Right forelimb (tissue), 1 donor: ENCODE data around the gene PKP1.
A peak's percentile ranks its signal among the peaks of the same experiment; 100 is the strongest.

Experiments used
- DNase-seq: peaks from one replicate; pipeline ENCODE4 v3.0.0-alpha.2; 2018

The PKP1 gene

DNA sequence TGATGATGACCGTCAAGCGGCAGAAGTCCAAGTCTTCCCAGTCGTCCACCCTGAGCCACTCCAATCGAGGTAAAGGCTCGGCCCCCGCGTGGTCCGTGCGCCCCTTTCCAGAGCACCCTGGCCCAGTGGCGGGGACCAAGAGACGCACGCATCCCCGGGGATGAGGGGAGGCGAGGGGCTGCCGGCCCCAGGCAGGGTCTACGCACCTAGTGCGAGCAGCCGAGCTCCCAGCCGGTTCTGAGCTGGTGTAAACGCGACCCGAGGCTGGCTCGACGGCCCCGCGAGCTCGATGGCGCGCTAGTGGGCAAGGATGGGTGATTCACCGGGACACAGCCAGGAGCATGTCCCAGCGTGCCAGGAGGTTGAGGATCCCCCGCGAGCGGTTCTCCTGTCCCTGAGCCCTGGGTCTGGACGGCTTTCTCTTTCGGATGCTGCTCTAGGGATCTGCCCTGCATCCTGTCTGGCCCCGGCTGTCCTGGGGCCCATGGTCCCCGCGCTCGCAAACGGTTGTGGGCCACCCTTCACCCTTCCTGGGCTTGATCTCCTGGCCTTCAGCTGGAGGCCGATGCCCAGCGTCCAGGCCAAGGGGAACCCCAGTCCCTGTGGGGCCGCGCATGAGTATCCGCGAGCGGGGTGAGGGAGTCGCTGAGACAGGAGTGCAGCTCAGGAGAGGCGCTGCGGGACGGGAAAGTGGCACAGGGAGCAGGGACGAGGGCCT, 689 bp downstream of the PKP1 start:
- no peak for DNase-seq

DNA sequence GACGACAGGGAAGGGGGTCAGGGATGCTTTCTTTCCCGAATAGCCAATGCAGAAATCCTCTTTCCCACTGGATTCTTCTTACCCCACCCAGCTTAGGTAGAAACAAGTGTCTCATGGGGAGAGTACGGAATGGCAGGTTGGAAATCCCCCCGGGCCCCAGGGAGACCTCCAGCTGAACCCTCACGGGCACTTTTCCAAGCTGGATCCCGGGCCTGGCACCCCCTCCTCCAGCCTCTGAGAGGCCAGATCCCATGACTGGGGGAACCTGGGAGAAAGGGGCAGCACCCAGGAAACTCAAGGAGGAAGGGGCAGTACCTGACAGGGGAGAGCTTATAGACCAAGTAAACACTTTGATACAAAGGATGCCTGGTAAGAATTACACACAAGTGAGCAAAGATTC, 1.3 kb downstream of the PKP1 start:
- no peak for DNase-seq

DNA sequence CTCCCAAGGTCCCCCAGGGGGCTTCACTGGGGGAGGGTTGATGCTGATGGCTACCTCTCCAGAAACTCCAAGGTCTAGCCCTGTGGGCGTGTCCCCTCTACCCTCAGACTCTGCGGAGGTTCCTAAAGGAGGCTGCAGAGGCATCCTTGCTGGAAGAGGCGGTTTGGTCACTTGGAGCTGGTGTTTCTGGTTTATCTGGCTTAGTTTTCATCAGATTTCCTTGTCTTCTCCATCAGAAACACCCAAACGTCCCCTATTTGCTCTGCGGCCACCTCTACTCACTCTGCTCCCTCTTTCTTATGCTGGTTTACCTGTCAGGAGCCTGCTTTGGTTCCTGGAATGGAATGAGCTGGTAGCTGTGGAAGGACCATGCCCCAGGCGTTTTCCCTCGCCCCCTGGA, 2.5 kb downstream of the PKP1 start:
- no peak for DNase-seq

DNA sequence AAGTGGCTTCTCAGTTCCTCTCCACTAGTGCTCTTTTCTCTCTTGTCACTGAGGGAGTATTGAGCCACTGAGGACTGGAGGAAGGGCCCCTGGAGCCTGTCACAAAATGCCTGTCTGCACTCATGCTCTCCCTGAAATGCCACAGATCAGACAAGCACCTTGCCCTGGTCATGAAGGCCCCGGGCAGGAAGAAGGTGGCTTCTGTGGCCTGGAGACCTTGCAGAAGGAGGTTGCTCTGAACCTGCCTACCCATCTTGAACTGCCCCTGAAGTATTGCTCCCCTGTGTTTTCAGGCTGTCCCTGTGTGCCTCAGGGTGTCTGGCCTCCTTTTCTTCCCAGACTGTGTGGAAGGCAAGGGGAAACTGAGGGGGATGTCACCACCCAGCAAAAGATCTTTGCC, 3.1 kb downstream of the PKP1 start:
- no peak for DNase-seq

DNA sequence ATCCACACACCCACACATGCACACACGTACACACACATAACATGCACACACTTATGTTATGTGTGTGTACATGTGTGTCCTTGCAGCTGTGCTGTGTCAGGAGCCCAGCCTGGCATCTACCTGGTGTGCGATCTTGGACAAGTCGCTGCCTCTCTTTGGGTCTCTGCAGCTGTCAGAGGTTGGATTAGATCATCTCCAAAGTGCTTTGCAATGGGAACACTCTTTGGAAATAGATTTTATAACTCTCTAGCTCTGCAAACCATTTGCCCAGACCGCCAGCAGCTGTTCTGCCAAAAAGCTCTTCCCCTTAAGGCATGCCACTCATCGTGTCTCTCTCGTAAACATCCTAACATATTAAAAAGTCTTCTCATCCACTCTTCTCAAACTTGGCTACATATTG, 4.7 kb downstream of the PKP1 start:
- no peak for DNase-seq

DNA sequence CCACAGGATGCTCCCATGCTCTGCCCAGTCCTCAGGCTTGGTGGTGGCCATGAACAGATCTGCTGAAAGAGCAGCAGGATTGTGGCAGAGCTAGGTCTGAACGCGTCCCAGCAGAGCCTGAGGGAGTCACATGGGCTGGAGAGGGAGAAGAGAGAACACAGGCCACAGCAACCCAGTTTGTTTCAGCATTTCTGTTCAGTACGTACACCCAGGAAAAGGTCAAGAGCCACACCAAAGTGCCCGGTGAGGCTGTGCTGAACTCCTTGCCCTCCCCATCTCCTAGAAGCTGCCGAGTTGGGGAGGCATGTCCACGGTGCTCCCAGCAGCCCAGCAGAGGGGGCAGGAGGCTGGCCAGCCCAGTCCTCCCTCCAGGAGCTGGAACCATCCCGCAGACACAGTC, 5.5 kb downstream of the PKP1 start:
- no peak for DNase-seq

DNA sequence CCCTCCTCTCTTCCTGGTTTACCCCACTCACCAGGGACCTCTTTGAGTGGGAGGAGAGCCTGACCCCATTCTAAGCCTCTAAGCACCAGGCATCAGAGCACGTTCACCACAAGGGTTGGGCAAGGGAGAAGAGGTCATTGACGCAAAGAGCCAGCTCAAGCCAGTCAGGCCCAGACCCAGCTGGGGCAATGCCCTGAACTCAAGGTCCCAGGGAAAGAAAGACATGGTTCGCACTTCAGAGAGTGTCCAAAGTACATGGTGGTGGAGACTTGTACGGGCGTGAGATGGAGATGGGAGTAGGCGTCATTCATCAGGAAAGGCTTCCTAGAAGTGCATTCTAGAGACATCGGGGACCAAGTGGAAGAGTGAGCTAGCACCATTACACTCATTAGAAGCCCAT, 7.2 kb downstream of the PKP1 start:
- DNase-seq, result no peak

DNA sequence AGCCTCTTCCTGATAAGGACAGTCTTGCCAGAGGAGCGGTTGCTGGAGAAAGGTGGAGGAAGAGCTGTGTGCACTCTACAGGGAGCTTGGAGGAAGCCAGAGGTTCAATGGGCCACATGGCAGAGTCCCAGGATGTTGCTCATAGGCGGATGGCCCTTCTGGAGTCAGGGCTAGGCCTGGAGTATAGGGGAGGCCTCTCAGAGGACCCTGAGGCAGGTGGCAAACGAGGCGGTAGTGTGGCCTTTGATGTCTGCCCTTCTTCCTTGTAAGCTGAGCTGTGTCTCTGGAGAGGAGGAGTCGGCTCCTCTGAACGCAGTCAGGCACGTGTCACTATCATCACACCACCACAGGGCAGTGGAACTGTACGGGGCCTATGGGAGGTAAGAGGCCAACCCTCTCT, 8.6 kb downstream of the PKP1 start:
- DNase-seq, result no peak

DNA sequence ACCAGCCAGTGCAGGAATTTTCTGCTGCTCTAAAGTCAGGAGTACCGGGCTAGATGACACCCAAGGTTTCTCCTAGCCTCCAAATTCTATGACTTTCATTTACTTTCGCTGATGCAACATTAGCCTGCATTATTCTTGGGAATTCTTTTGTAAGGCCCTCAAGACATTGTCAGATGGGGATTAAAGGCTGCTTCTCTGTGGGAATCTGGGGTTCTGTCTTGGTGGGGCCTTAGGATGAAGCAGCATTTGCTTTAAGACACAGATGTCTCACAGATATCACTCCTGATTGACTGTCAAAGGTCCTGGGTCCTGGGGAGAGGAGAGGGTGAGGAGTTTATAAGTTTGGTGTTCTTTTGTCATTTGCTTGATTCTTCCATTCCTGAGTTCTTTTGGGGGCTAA, 11.6 kb downstream of the PKP1 start:
- no peak for DNase-seq

DNA sequence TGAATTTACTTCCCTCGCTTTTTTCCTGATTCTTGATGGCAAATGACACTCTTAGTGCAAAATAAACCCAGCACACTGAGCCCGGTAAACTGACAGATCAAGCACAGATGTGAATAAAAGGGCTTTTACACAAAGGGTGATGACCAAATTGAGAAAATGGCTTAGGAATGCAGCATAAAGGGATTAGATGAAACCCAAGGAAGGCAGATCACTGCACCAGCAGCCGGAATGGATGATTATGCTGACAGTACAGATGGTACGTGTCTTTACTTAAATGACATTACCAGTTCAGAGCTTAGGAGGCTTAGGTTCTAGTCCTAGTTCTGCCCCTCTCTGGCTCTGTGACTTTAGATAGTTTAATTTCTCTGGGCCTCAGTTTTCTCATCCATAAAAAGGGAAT, 12.0 kb downstream of the PKP1 start:
- DNase-seq, result no peak

DNA sequence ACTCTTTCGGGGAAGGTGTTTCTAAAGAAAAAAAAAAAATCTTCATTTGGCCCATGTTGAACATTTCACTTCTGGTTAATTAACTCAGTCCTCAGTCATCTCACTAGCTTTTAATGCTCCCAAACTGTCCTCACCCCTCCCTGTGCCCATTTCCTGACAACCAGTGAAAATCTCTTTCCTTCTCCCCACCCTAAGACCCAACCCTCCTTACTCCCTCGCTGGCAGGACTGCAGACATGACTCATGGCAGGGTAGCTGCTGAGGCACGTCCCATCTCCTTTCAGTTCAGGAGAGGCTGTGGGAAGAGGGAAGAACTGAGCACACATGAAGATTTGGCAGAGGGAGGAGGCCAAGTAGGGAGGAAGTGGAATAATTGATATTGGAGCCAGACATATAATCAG, 12.6 kb downstream of the PKP1 start:
- DNase-seq, result no peak

DNA sequence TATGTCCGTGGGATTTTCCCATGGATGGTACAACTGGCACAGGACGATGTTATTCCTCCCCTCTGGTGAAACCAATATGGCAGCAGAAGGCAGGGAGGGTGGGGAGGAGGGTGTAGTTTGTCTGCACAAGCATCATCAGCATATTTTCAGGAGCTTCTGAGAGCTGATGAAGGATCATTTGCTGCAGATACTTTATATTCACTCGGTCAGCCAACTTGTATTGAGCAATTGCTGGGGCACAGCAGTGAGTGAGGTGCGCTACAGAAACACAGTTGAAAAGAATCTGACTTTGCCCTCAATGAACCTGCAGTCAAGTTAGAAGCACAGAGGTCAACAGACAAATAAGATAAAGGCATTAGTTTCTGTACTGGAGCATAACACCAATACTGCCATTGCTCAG, 13.0 kb downstream of the PKP1 start:
- no peak for DNase-seq

DNA sequence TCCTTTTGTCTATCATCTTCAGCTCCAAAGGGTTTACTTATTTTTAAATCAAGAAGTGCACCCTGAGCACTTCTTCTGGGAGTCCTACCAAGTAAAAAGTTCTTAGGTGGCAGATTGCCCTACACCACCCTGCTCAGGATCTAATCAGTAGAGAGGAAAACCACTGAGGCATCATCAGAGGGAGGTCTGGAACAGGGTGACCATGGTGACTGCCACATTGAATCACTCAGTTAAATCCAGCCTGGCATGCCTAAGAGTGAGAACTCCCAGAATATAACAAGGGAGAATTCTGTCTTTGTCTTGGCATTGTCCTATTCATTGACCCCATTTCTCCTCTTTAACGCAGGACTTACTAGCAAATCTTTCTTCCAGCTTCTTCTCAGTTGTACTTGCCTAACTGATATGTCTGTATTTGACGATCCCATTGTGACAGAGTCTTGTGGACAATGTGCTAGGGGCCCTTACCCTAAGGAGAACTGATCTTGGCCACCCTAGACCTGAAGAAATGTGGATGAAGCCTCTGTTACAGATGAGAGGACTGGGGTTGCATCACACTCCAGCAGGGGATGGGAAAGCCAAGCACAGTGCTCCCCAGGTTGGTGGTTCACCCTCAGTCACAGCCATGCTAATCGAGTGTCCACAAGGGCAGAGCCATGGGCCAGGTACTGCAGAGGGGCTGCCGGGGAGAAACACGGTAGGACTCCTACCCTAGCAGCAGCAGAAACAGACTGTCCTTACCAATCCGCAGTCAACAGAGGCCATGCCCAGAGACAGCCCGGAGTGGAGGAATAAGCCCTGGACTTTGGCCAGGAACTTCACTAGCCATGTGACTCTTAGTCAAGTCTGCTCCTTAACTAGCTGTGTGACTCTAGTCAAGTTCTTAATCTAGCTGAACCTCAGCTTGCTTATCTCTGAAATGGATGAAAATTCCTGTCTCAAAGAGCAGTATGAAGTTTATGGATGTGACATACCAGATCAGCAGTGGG, 15.4 kb downstream of the PKP1 start:
- DNase-seq, result no peak

DNA sequence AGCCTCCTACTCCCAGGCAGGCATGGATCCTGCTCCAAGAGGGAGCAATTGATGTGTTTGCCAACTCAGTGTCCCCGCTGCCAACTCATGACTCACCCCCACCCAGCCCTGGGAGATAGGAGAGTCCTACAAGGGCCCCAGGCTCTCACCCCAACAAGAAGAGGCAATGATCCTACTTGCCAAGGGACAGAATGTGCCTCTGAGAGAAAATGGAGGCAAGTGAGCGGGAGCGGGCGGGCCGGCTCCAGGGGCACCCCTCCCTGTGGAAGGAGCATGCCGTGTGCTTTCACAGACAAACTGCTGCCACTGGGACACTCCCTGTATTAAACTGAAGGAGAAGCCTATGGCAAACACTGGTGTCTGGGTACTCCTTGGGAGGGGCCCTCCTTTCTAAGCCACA, 16.7 kb downstream of the PKP1 start:
- DNase-seq, result no peak

DNA sequence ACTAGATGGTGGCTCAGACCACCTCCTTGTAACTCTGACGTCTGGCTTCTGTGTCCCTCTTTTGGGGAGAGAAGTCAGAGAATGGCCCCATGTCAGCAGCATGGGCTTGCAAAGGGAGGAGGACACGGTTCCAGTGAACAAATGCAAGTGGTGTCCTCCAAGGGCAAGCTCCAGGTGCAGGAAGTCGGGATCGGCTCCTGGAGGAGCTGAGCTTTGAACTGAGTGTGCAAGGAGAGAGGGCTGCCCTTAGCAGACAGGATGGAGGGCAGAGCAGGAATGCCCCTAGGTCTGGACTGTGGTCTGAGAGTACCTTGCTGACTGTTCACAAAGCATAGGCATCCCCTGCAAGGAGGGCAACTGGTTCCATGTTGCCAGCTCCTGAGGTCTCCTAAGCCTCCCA, 17.3 kb downstream of the PKP1 start:
- DNase-seq, result no peak

DNA sequence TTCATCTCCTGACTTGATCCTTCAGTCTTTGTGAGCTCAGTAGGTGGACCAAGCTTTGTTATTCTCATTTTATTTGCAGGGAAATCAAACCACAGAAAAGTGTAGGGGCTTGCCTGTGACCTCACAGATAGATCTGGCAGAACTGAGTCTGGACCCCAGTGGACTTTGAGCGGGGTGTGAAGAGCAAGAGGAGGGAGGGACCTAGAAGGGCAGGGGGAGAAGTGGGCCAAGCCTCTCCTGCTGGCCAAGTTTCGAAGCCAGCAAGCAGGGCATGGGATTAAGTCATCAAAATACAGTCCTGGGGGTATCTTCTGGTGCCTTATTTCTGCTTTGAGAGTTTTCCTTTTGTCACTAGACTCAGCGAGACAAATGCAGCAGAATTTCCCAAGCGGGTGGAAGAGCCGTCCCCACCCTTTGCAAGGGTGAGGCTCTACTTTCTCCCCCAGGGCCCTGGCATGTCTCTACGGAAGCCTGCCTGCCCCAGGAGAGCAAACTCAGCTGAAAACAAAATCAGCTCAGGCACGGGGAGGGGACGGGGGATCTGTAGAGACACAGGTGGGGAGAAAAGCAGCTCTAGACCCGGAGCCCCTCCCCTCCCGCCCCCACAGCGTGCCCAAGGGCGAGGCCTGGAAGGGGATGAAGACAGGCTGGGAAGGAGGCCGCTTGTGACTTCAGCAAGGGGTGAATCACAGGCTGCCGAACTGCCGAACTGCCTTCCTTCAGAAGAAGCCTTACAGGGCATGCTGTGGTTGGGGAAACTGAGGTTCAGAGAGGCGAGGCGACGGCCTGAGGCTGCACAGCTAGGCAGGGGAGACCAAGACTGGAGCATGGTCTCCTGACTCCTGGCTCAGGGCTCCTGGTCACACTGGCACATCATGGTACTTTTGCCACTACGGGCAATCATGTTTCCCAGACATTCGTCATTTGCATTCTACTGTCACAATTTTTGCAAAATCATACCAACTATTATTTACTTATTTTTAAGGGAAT, 19.2 kb downstream of the PKP1 start:
- no peak for DNase-seq

DNA sequence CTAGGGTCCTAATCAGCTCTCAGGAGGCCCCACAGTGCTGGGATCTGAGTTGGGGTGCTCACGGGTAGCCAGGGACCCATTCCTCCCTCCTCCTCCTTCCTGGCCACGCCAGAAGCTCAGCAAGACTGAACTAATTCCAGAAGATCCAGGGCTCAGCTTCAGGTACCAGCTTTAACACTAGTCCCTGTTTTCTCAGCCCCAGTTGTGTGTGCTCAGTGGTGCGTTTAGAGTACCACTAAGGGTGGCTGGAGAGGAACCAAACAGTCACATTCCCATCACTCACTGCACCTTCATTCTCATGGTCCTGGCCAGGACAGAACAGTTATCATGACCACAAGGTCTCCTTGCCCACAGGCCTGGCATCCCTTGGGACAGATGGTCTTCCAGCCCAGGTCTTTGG, 20.8 kb downstream of the PKP1 start:
- no peak for DNase-seq

DNA sequence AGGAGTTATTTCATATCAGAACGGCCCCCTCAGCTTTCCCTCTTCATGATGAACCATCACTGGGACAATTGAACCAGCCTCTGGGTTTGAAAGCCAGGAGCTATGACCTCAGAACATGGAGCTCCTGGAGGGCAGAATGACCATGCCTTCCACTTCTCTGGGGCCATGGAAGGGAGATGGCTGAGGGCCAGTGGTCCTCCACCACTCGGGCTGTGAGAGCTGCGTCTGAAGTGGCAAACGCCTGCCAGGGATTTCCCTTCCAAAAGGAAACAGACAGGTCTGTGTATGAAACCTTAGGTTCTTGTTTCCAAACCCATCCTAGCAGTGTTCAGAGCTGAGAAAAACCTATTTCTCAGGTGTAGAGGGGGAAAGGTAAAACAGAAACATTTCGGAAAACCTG, 22.5 kb downstream of the PKP1 start:
- DNase-seq, result no peak

DNA sequence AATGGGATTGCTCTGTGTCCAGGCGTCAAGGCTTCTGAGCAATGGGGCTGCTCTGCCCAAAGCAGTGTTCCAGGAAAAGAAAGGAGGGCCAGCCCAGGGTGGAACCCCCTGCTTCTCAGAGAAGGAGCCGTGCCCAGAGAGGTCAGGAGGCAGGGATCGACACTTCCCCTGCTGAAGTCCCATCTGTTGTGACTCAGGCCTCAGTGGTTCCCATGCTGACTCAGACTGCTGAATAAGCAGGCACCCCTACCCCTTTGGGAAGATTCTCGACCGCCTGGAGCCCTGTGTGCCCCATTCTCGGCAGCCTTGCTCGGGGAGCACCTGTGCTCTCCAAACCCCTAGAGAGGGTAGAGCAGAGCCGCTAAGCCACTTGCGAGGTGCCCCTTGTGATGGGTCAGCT, 23.9 kb downstream of the PKP1 start:
- no peak for DNase-seq

DNA sequence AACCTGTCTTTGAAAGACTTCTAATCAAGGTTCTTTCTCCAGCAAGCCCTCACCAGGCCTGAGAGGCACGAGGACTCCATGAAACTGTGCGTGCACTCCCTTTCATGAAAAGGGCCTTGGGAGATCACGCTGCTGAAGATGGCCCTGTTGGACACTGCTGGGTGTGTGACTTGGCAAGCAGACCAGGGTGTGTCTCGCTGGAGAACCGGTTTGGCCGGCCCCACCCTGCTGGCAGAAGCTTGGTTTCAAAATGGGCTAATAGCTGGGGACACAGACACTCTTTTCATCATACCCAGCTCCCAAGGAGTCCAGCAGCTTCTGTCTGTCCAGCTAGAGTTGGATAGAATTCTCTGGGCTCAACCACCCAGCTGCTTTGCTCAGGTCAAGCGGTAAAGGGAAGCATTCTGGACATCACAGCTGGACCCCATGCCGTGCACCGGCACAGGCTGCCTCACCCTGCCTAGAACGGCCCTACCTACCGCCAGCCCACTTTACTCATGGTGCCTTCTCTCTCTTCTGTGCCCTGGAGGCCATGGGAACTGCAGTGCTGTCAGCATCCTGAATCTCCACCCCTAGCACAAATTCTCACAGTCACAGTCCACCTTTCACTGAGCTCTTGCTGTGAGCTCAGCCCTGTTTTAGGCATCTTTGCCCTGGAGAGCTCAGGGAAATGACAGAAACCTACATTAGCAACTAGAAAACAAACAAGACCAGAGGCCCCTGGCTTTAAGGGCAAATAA, 24.6 kb downstream of the PKP1 start:
- DNase-seq, result no peak

DNA sequence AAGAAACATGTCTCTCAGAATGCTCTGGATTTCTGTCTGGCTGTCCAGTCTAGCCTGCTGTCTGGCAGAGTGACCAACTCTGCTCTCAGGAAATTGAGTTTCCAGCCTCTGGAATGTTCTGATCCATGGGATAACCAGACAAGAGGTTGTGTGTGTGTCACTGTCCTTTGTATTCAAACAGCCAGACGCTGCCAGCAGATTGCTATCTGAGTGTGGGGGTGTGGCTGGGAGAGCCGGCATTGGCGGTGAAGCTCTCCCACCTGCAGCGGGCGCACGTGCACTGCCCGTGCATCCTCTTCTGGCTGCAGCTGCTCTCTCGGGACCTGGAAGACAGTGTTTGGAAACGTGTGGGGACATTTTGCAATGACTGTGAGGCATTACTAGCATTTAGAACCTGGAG, 26.1 kb downstream of the PKP1 start:
- DNase-seq, result peak; percentile 58

DNA sequence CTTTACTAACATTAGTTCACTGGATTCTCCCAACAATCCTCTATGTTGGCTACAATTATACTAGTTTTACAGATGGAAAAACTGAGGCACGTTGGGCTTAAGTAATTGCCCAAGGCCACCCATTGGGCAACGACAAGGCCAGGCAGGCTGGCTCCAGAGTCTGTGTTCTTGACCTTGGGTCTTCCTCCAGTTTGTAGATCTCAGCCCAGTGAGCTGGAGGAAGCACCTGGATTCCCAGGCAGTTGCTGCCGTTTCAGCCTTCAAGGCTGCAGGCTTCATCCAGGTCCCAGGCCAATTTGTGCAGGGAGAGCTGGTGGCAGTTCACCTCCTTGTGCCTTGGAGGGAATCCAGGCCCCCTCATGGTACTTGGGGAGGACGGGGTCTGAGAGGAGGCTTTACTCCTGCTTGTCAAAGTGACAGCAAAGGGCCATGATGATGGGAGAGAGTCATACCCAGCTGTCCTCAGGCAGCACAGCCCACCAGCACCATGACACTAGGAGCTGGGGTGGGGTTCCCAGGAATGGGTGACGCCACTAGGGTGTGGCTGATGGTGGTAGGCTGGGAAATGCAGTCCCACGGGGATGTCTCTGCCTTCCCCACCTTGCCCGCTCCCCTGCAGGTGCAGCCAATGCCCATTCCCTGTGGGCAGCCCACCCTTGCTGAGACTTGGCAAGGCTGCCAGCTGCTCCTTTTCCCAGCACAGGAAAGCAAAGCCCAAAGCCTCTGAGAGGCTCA, 27.1 kb downstream of the PKP1 start:
- no peak for DNase-seq
